HUES64 (cell line): Measurements from ENCODE around the gene ACP1.

Experiments used
- H3K27ac ChIP-seq: 2 replicates; pipeline ENCODE4 v1.7.0; 2013; ENCODE audit warnings: low read depth, low read length, inconsistent platforms
- H3K27me3 ChIP-seq: 2 replicates; pipeline ENCODE4 v1.6.1; 2013; ENCODE audit warnings: mild to moderate bottlenecking, low read length; ENCODE audit not compliant: insufficient read depth
- H3K36me3 ChIP-seq: 2 replicates; pipeline ENCODE4 v1.6.1; 2013; ENCODE audit warnings: mild to moderate bottlenecking, low read length; ENCODE audit not compliant: insufficient read depth
- H3K4me1 ChIP-seq: 2 replicates; pipeline ENCODE4 v1.6.1; 2013; ENCODE audit warnings: mild to moderate bottlenecking, low read length, moderate library complexity; ENCODE audit not compliant: insufficient read depth
- H3K4me3 ChIP-seq: 2 replicates; pipeline ENCODE4 v1.5.1; 2013; ENCODE audit warnings: mild to moderate bottlenecking, low read length, moderate library complexity
- H3K9ac ChIP-seq: 2 replicates; pipeline ENCODE4 v1.6.1; 2013; ENCODE audit warnings: mild to moderate bottlenecking, low read depth, low read length
- H3K9me3 ChIP-seq: 2 replicates; pipeline ENCODE4 v1.6.1; 2013; ENCODE audit warnings: low read depth, low read length; ENCODE audit not compliant: insufficient read depth
- WGBS: fragments of 150-250, 120-280 bp; methylation state at CpG from one replicate; pipeline ENCODE4 v1.1.7; 2013; ENCODE audit warnings: missing lambda C conversion rate; 5-methylcytosine and 5-hydroxymethylcytosine counted together

ACP1 gene

GRCh38 chr2:256094-256493 lies 8.7 kb upstream of the ACP1 start:
- no peaks in the 10 kb centered on the region for H3K27me3 ChIP-seq
- H3K9ac ChIP-seq: no peak overlapping the region
- H3K4me3 ChIP-seq: no peak overlapping the region
- H3K4me1 ChIP-seq: no peaks in the 10 kb centered on the region; the same call in 1 of the 2 replicates
- H3K36me3 ChIP-seq: peaks cover 21% of the 10 kb centered on the region; the same call in 1 of the 2 replicates
- H3K27ac ChIP-seq: no peak overlapping the region
- peaks cover 21% of the 10 kb centered on the region for H3K9me3 ChIP-seq
- 85% methylated on average over 3 of the region's 3 CpGs for WGBS

GRCh38 chr2:257429-257828 lies 7.3 kb upstream of the ACP1 start:
- no peak overlapping the region for H3K27ac ChIP-seq
- H3K4me1 ChIP-seq: peaks cover 6% of the 10 kb centered on the region
- no peak overlapping the region for H3K4me3 ChIP-seq
- no peak overlapping the region for H3K9ac ChIP-seq
- 93% methylated on average over 3 of the region's 3 CpGs for whole genome bisulfite sequencing
- peaks cover 17% of the 10 kb centered on the region; the same call in 1 of the 2 replicates for H3K36me3 ChIP-seq
- H3K9me3 ChIP-seq: peaks cover 21% of the 10 kb centered on the region
- 0 out of 2 replicates have a peak, but pooled peaks cover 2% of the 10 kb centered on the region for H3K27me3 ChIP-seq

GRCh38 chr2:257842-258241 lies 6.9 kb upstream of the ACP1 start:
- H3K27me3 ChIP-seq: peaks cover 6% of the 10 kb centered on the region; the same call in 1 of the 2 replicates
- H3K9me3 ChIP-seq: peaks cover 21% of the 10 kb centered on the region
- no peak overlapping the region for H3K27ac ChIP-seq
- H3K4me1 ChIP-seq: peaks cover 6% of the 10 kb centered on the region
- WGBS: 98% methylated on average over 2 of the region's 2 CpGs
- peaks cover 15% of the 10 kb centered on the region; the same call in 1 of the 2 replicates for H3K36me3 ChIP-seq
- no peak overlapping the region for H3K4me3 ChIP-seq
- no peak overlapping the region for H3K9ac ChIP-seq

GRCh38 chr2:258933-259332 lies 5.8 kb upstream of the ACP1 start:
- WGBS: 95% methylated on average over 3 of the region's 3 CpGs
- Histone ChIP-seq H3K9ac (no peak overlapping the region), H3K27ac (no peak overlapping the region), H3K4me3 (no peak overlapping the region), H3K9me3 (peaks cover 21% of the 10 kb centered on the region), H3K27me3 (peaks cover 17% of the 10 kb centered on the region), H3K4me1 (peaks cover 6% of the 10 kb centered on the region; the same call in 1 of the 2 replicates), H3K36me3 (peaks cover 14% of the 10 kb centered on the region; the same call in 1 of the 2 replicates)

- Histone ChIP-seq H3K4me3 (no peak overlapping the region), H3K4me1 (peaks cover 6% of the 10 kb centered on the region; the same call in 1 of the 2 replicates), H3K27me3 (peaks cover 21% of the 10 kb centered on the region), H3K27ac (no peak overlapping the region), H3K36me3 (peaks cover 14% of the 10 kb centered on the region; the same call in 1 of the 2 replicates), H3K9ac (no peak overlapping the region), H3K9me3 (peaks cover 21% of the 10 kb centered on the region)
- no CpG with 5 or more reads among the region's 2 CpGs for WGBS
Observed at GRCh38 chr2:259789-260331, 4.9 kb upstream of the ACP1 start.

GRCh38 chr2:260507-261161 lies 4.1 kb upstream of the ACP1 start:
- Histone ChIP-seq H3K9ac (no peak overlapping the region), H3K27ac (no peak overlapping the region), H3K4me3 (no peak overlapping the region), H3K36me3 (peaks cover 14% of the 10 kb centered on the region; the same call in 1 of the 2 replicates), H3K27me3 (peaks cover 21% of the 10 kb centered on the region), H3K4me1 (peaks cover 9% of the 10 kb centered on the region), H3K9me3 (peaks cover 21% of the 10 kb centered on the region)
- 79% methylated on average over 6 of the region's 6 CpGs for WGBS

GRCh38 chr2:262117-262516 lies 2.6 kb upstream of the ACP1 start:
- H3K27me3 ChIP-seq: peaks cover 21% of the 10 kb centered on the region
- WGBS: 55% methylated on average over 1 of the region's 3 CpGs
- peaks cover 18% of the 10 kb centered on the region for H3K4me1 ChIP-seq
- no peak overlapping the region for H3K4me3 ChIP-seq
- H3K9me3 ChIP-seq: peaks cover 21% of the 10 kb centered on the region
- no peak overlapping the region for H3K9ac ChIP-seq
- H3K36me3 ChIP-seq: peaks cover 14% of the 10 kb centered on the region; the same call in 1 of the 2 replicates
- H3K27ac ChIP-seq: no peak overlapping the region

- Histone ChIP-seq H3K36me3 (peaks cover 14% of the 10 kb centered on the region; the same call in 1 of the 2 replicates), H3K4me3 (peak overlapping the region; percentile 88), H3K27ac (no peak overlapping the region), H3K27me3 (peaks cover 21% of the 10 kb centered on the region), H3K4me1 (peaks cover 18% of the 10 kb centered on the region), H3K9me3 (peaks cover 12% of the 10 kb centered on the region), H3K9ac (peak overlapping the region; percentile 68; the same call in 1 of the 2 replicates)
- WGBS: 77% methylated on average over 42 of the region's 42 CpGs
Observed at GRCh38 chr2:263022-263738, 1.6 kb upstream of the ACP1 start.

- Histone ChIP-seq H3K27ac (peak within 1 kb of the TSS; percentile 84), H3K27me3 (peaks cover 21% of the 10 kb centered on the region), H3K36me3 (peaks cover 11% of the 10 kb centered on the region; the same call in 1 of the 2 replicates), H3K9ac (peak within 1 kb of the TSS; percentile 91), H3K4me1 (peaks cover 18% of the 10 kb centered on the region), H3K4me3 (peak within 1 kb of the TSS; percentile 88), H3K9me3 (peaks cover 4% of the 10 kb centered on the region; the same call in 1 of the 2 replicates)
- WGBS: 7% methylated on average over 77 of the region's 77 CpGs
Observed at GRCh38 chr2:263774-264492, 814 bp upstream of the ACP1 start, which contains the start of gene SH3YL1. SH3YL1 (minus strand) TSS chr2:264032; CDS start chr2:263984, 48 bp downstream.

GRCh38 chr2:268323-268722 lies 3.6 kb downstream of the ACP1 start:
- Histone ChIP-seq H3K9me3 (no peaks in the 10 kb centered on the region), H3K9ac (no peak overlapping the region), H3K4me3 (no peak overlapping the region), H3K4me1 (peaks cover 13% of the 10 kb centered on the region), H3K27me3 (peaks cover 10% of the 10 kb centered on the region), H3K27ac (no peak overlapping the region), H3K36me3 (peaks cover 24% of the 10 kb centered on the region)
